ENCODE data around the gene VPS18.

- TF ChIP-seq EZH2phosphoT487 (IDR thresholded peaks at IDR 0.05) (no peak), EZH2 (IDR thresholded peaks at IDR 0.05) (no peak)
- TF ChIP-seq, protein P1, sequence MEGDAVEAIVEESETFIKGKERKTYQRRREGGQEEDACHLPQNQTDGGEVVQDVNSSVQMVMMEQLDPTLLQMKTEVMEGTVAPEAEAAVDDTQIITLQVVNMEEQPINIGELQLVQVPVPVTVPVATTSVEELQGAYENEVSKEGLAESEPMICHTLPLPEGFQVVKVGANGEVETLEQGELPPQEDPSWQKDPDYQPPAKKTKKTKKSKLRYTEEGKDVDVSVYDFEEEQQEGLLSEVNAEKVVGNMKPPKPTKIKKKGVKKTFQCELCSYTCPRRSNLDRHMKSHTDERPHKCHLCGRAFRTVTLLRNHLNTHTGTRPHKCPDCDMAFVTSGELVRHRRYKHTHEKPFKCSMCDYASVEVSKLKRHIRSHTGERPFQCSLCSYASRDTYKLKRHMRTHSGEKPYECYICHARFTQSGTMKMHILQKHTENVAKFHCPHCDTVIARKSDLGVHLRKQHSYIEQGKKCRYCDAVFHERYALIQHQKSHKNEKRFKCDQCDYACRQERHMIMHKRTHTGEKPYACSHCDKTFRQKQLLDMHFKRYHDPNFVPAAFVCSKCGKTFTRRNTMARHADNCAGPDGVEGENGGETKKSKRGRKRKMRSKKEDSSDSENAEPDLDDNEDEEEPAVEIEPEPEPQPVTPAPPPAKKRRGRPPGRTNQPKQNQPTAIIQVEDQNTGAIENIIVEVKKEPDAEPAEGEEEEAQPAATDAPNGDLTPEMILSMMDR (IDR thresholded peaks at IDR 0.05) = peak; percentile 38
Measured at GRCh38 chr15:40937762-40938535, 43.7 kb downstream of the VPS18 start.

Data from neural progenitor cell (in vitro differentiated cells).